HS-5 (cell line): ENCODE data around the gene RASGRF2.
A peak's percentile ranks its signal among the peaks of the same experiment; 100 is the strongest.

Source experiments
- DNase-seq: peaks from one replicate; pipeline ENCODE4 v3.0.0-alpha.2; 2012; ENCODE audit warnings: low read depth

RASGRF2 gene

DNA sequence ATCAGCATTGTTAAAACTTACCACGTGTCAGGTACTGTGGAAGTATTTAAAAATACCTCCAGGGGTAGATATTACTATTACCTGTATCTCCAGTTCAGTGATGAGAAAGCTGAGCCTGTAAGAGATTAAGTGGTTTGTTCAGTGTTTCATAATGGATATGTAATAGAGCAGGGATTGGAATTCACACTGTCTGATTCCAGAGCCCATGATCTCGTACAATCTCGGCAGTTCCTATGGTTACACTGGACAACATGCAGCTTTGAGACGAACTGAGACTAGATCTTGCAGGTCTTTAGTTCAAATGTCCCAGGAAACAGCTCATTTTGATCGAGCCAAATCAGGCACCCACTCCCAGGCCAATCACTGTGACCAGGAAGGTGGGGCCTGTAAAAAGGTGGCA is 8.8 kb upstream of the RASGRF2 start:
- no peak for DNase-seq

DNA sequence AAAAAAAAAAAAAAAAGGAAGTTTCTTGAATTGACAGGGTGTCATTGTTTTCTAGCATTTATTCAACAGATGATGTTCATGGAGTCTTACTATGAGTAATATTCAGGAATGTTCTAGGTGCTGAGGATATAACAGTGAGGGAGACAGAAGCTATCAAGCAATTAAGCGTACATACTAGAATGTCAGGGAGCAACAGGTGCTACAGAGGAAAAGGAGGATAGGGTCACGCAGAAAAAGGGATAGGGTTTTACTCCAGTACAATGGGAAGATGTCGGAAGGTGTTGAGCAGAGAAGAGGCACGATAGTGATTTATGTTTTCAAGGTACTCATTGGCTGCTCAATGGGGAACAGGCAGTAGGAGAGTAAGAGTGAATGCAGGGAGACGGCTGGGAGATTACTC is 6.6 kb upstream of the RASGRF2 start:
- no peak for DNase-seq

DNA sequence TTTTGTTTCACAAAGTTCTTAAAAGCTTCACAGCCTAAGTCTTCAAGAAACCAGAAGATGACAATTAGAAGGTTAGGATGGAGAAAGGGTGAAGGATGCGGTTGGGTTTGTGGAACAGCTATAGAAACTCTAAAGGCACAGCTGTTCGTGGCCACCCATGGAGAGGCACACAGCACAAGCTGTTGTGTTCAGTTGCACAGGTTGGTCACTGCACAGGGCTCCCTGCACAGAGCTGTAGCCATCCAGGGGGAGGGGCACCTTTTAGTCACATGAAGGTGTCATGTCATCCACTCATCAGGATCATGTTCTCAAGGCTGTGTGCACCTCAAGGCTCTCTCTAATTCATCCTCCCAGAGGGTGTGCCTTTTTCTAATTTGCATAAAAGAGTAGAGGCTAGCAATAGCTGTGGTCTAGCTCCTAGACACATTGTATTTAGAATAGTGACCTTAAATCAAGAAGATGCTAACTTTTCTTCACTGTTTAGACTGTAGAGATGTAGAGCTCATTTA is 5.0 kb upstream of the RASGRF2 start:
- DNase-seq: no peak

DNA sequence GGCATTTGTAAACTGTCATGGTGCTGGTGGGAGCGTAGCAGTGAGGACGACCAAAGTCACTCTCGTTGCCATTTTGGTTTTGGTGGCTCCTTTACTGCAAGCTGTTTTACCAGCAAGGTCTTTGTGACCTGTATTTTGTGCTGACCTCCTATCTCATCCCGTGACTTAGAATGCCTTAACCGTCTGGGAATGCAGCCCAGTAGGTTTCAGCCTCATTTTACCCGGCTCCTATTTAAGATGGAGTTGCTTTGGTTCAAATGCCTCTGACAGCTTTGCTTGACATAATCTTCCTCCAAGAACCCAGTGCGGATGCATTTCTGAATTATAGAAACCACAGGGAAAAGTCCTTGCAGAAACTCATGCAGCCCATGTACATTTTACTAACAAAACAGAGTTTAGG is 3.9 kb upstream of the RASGRF2 start:
- no peak for DNase-seq

DNA sequence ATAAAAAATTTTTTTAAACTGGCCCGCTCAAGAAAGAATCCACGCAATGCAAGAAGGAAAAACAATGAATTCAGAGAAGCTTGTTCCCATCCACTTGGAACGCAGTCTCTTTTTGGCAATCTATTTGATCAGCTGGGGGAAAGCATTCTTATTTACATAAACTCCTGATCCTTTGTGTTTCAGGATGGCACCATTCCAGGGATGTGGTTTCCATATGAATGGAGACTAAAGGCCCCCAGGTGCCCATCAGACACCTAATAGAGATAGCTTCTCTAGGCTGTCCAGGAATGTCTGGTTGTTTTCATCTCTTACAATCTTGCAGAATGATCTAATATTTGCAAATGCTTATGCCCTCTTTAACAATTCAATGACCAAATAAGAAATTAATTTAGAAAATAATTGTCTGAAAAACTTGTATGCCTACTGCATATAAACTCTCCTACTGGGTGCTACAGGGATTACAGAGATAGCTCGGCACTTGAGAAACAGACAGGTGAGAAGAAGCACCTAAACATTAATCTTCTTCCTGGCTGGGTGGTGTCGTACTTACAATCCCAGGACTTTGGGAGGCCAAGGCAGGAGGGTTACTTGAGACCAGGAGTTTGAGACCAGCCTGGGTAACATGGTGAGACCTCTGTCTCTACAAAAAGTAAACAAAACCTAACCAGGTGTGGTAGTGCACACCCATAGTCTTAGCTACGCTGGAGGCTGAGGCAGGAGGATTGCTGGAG is 3.0 kb upstream of the RASGRF2 start:
- no peak for DNase-seq

DNA sequence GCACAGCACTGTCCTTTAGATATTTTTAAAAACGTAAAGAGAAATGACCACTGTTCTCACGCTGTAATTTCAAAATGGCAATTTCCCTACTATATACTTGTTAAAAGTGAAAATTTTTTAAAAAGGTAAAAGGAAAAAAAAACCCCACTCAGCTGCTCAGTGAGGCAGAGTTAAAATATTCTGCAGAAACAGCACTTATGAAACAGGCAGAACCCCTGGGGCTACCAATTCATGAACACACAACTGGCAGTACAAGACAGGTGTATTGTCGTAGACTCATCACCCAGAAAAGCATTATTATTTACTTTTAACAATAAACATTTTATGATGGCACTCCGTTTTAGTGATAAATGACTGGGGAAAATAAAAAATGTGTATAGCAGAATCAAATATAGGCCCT is 1.5 kb upstream of the RASGRF2 start:
- DNase-seq: no peak

DNA sequence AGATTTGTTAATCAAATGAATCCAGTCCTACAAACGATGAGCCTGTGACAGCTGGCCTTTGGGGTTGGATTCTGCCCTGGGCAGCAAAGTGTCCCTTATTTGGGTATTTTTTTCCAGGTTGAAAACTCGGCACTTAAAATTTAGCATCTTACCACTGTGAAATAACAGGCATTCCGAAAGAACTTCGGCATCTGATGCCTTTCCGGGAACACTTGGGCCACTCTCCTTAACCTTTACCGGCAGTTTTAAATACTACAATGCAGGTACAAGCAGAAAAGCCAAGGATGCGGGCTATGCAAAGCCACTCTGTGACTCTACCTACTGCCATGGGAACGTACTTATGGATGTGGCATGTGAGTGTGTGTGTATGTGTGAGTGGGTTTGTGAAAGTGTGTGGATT is 1.0 kb upstream of the RASGRF2 start:
- no peak for DNase-seq

DNA sequence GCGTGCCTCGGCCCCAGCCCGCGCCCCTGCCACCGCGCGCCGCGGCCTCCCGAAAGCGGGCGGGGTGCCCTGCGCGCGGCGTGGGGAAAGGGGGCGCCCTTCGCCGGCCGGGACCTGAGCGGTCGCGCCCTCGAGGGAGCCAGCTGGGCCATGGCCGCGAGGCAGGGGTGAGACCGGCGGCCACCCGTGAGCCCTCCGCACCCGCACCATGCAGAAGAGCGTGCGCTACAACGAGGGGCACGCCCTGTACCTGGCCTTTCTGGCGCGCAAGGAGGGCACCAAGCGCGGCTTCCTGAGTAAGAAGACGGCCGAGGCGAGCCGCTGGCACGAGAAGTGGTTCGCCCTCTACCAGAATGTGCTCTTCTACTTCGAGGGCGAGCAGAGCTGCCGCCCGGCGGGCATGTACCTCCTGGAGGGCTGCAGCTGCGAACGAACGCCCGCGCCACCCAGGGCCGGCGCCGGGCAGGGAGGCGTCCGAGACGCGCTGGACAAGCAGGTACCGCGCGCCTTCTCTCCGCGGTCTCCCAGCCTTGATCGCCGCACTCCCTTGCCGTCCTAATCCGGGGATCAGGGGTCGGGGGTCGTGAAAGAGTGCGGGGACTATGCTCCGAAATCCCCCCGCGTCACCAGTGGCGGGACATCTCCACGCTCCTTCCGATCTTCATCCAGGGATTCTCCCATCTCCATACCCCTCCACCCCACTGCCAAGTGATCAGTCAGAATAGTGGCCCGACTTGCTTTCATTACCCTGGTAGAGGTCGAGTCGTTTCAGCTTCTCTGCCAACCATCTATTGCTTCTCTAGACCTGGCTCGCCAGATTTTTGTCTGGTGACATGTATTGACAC is 590 bp downstream of the RASGRF2 start:
- no peak for DNase-seq

DNA sequence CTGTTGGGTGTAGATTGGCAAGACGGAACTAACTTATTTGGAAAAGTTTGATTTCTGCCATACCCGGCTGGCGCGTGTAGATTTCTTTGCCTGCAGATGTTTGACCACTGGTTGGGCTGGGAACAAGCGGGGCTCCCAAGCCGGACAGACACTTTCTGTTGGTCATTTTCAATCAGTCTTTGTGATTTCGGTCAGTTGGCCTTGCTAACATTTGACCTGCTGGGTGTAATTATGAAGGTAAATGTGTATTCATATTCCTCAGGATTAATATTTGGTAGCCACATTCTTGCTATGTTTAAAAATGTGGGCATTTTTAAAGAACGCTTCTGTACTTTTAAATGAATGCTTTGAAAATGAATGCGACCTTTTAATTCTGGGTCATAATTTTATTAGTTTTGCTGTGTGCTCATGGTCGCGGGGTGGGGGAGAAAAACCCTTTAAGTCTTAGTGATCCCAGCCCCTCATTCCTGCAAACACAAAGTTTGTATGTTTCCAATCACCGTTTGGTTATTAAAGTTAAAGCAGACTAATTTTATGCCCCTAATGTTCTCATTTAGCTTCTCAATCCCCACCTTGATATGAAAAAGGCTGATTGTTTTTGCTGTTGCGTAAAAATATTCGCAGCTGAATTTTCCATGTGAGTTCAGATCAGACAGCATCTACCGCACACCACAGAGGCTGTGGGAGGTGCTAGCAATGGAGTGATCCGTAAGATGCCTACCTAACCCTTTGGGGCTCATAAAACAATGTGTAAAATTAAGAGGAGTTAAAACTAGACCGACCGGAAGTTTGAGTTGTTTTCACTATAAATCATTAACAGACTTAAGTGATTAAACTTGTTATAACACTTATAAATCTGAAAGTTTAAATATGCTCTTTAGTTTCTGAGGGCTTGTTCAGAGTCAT is 1.5 kb downstream of the RASGRF2 start:
- DNase-seq: no peak

DNA sequence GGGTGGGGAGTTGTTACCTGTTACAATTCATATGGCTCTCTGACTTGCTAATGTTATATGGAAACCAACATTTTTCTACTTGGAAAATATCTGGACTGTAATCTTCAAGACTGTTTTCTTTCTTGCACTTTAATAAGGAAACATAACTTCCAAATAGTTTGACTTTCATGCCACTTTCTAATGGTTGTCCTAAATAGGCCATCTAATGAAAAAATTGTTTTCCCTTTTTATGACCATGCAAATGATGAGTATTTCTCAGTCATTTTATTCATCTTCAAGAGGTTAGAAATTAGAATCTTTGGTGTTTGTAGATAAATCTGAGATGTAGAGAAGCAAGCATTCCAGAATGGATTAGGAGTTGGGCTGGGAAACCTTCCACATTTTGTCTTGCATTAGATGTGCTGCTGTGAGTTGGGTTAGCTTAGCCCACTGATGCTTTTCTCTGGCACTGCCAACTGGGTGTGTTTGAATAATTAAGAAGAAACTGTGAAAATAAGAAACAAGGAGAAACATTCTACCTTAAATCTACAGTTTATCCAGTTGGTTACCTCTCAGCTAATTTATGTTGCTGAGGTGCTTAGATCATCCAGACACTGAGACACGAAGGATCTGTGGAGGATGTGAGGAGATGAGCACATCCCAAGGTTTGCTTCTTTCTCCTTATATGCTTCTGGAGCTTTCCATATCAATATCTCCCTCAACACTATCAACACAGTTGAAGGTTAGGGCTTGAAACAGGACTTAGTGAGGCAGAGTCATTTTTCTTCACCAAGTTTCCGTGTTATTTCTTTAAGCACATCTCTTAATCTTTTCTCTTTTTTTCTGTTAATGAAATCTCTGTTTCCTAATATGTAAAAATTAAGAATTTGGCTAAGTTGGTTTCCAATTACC is 2.7 kb downstream of the RASGRF2 start:
- no peak for DNase-seq

DNA sequence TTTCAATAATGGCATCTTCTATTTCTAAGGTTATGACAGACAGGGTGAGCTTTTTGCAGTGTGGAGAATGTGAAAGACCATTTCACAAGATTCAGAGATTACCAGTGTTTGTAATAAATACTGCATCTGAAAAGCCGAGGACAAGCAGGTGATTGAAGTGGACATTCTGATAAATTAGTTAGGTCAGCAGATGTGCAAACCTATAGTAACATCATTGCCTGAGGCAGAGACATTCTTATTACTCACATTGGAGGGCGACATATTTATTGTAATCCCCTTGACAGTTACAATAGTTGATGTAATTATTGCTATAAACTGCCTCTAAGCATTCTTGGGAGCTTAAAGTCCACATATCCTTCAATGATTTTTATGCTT is 3.3 kb downstream of the RASGRF2 start:
- DNase-seq: no peak

DNA sequence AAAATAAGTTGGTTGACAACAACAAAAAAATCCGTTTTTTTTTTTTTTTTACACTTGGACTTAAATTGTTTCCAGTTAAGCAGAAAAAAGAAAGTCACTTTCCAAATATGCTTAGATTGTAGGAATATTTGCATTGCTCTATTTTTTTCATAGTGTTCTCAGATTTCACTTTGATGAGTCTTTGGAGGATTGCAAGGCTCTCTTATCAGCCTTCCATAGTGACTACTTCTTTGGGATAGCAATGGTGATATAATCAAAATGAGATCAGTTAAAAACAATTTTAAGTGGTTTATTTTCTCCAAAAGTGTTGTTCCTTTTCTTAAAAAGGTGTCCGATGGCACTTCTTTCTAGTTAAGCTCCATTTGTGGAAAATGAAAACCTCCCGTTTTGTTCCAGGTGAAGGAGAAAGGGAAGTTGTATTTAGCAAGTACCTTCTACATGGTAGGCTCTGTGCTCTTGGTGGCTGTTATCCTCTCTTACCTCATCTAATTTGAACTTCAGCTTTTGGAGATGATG is 3.9 kb downstream of the RASGRF2 start:
- DNase-seq: peak; percentile 30

DNA sequence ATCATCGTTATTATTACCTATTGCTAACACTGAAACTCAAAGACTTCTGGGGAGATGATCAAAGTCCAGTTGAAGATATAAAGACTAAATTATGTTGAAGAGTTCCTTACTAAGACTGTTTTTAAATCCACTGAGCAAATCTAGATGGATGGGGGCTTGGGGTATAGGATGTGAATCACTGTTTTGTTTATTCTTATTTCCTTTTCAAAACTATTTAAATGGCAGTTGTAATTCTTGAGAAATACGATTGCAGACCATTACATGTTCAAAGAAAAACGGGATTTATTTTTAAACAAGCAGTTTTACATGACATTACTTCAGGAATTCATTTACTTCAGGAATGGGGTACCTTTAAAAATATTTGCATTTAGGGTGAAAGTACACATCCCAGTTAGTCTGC is 4.3 kb downstream of the RASGRF2 start:
- DNase-seq: no peak

DNA sequence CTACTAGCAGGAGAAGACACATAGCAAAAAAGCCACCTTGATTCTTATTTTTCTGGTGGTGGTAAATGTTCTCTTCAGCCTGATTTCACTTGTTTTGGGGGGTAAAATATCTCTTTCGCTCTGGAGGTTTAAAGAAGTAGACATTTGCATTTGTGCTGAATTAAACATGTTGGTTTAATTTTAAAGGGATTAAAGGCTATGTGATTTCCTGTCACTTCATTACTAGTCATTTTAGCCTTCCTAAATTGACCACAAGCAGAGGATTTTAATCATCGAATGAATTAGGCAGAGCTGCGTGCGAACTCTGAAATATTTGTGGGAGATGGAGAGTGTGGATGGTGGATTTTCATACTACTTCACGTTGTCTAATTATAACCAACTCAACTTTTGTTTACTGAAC is 4.8 kb downstream of the RASGRF2 start:
- no peak for DNase-seq

DNA sequence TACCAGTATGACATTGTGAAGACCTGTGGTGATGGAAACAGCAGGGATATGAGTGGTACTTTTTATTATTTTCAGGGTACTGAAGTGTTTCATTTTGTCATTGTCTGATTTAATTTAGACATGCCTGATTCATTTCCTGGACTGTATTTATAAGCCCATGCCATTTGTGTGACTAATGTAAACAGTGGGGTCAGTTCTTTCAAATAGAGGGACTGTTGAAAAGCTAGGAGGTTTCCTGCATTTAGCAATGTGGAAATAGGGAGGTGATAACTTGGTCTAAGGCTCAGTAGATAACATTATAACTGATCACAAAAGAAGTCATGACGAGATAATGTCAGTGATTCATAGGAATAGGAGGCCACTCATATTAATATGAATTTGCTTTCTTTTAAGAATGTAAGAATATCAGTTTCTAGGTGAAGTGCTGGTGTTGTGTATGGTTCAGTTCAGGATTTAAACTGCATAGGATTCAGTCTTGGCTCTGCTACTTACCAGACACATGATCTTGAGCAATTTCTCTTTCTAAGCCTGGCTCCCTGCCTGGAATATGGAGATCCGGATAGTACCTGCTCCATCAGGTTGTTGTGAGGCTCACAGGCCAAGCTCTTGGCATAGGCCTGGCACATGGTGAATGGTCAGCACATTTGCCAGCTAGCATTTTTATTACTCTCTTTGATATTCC is 7.5 kb downstream of the RASGRF2 start:
- DNase-seq: peak; percentile 94

DNA sequence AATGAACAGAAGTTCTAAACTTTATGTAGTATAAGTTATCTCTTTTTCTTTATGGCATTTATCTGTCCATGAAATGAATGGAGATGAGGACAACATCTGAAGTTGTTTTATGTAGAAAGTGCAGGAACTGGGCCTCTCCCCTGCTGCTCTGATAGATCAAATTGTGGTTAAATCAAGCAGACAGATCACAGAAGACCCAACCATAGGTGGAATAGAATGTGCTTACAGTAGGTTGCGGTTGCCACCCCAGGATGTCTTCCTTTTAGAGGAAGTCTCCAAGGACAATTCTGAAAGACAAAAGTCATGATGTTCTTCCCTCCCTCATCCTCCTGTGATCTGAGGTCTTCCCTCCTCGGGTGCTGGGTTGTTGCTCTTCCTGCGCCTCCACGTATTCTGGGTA is 12.9 kb downstream of the RASGRF2 start:
- no peak for DNase-seq

DNA sequence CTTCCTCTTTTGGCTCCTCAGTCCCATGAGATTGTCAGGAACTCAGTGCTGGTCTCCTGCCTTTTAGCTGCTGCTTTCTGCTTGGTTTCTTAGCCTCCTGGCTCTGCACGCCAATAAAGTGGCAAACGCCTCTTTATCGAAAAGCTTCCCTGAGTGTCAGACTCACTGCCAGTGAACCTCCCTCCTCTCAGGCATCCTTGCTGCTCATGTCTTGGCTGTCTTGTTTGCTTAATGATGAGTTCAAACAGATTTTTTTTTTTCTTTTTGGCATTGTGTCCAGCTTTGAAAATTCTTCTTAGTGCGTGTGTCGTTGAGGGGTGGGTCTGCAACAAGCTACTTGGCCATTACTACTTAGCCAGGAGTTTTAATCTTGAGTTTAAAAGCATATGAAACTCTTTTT is 14.9 kb downstream of the RASGRF2 start:
- no peak for DNase-seq

DNA sequence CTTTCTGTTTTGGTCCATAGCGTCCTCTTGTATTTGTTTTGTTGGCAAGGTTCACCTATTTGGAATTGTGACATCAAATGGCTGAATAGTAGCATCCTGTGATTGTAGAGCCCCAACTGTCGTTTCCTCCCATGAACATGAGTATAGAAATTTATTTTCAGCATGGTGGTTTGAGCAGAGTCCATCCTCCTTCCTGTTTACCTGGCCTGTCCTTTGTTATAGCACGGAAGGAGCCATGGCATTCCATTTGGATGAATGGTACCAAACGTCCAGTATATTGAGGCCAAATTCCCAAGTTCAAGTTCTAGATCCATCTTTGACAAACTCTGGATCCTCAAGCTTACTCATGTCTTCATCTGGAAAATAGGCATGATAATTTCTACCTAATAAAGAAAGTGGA is 16.8 kb downstream of the RASGRF2 start:
- no peak for DNase-seq

DNA sequence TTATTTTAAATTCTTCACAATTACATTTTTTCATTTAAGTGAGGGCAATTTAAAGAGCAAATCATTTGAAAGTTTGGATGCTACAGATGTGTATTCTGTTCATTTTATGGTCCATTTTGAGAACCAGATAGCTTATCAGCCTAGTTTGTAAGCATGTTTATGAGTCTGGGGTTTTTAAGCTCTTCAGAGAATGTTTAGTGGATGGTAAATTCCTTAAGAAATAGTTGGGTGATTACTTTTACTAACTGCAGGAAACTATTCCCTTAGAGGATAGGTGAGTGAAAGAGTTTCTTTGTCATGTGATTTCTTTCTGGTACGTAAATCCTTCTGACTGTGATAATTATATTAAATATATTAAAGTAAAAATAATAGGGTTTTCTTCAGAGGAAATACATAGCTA is 17.6 kb downstream of the RASGRF2 start:
- no peak for DNase-seq

DNA sequence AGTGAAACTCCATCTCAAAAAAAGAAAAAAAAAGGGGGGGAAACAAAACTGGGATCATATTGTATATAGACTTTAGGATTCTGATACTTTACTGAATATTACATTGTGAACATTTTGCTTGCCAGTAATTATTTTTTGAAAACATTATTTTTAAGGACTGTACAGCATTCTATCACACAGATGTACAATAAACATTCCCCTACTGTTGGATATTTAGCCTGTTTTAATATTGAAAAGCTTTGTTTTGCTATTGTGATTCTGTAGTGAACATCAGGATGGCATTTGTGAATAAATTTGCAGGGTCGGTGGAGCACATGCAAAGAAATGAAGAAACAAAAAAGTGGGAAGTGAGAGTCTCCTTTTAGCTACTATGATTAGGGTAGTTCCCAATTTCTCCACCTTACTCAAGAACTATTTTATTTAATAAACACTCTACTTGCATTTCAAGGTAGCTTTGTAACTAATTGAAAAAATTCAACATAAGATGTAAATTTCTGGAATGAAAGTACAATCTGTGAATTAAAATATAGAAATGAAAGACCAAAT is 18.7 kb downstream of the RASGRF2 start:
- no peak for DNase-seq
